Activated T-helper 17 cell treated with anti-CD3 and anti-CD28 coated beads, Interleukin-2, amount 50 U/mL, for 72 hours (primary cell): ENCODE results near the gene TXLNB. TPM values are rescaled to one million over a fixed set of nuclear protein-coding genes. Genes with fewer than 3 reads are reported as not detected.

Experiments used
- ATAC-seq: fragments of 150-1000 bp; cut with Tn5 transposase; replicated peaks from 2 replicates; pipeline ENCODE4 v1.10.0; 2021; ENCODE audit warnings: mild to moderate bottlenecking, moderate library complexity
- H3K27ac Mint-ChIP-seq: one replicate; pipeline ENCODE4 v1.8.0; 2022; ENCODE audit warnings: mixed read lengths
- H3K27me3 Mint-ChIP-seq: one replicate; pipeline ENCODE4 v1.8.0; 2022; ENCODE audit warnings: mixed read lengths
- H3K36me3 Mint-ChIP-seq: one replicate; pipeline ENCODE4 v1.8.0; 2022; ENCODE audit warnings: low read depth, mild to moderate bottlenecking, mixed read lengths
- H3K4me1 Mint-ChIP-seq: one replicate; pipeline ENCODE4 v1.8.0; 2022; ENCODE audit warnings: mixed read lengths
- H3K4me3 Mint-ChIP-seq: one replicate; pipeline ENCODE4 v1.8.0; 2022; ENCODE audit warnings: mild to moderate bottlenecking, mixed read lengths
- H3K9me3 Mint-ChIP-seq: one replicate; pipeline ENCODE4 v1.8.0; 2022; ENCODE audit warnings: mixed read lengths
- total RNA-seq, 2 donors: library from RNA; stranded (reverse); gene quantifications; one replicate each; pipeline ENCODE4 v1.2.3, GENCODE V29; 2022

The TXLNB gene
- total RNA-seq, 2 donors from 2014 or later, result 0.24 to 0.37 TPM

GRCh38 chr6:139324301-139324555 lies 32.4 kb upstream of the TXLNB start:
- Mint-ChIP-seq H3K27ac (peak overlapping the region; percentile 96), H3K9me3 (peaks cover 11% of the 10 kb centered on the region), H3K4me1 (peaks cover 28% of the 10 kb centered on the region), H3K36me3 (no peaks in the 10 kb centered on the region), H3K27me3 (no peaks in the 10 kb centered on the region), H3K4me3 (peak overlapping the region; percentile 77)
- no peak for ATAC-seq

DNA sequence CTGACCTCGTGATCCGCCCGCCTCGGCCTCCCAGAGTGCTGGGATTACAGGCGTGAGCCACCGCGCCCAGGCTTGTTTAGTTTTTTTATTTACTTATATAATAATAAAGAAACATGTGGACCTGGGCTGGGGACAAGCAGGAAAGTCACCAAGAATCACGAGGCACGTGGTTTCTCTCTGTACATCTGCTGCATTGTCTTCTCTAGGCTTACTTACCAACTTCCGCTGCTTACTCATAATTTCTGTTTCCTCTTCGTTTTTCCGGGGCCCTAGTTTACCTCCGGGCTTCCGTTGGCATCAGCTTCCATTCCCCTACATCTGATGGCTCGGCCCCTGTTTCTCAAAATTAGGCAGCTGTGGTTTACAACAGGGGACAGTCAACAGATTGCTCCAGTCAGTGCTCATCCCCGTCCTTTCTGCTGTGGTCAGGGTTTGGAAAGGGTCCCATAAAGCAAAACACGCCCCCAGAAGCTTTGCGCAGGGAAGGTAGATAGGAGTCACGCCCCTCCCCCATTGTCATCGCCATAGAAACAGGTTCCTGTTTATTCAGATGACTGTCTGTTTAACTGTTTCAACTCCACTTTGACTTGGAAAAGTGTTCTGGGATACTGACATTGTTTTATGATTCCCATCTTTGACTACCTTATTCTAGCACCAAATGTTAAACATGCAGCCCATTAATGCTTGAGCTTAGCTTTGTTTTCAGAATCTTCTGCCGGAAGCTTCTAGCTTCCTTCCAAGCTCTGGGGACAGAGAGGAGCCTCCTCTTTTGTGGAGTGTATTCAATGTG lies 31.9 kb upstream of the TXLNB start:
- H3K4me3 Mint-ChIP-seq, result peak overlapping the region; percentile 77
- ATAC-seq, result peak; percentile 90
- peaks cover 11% of the 10 kb centered on the region for H3K9me3 Mint-ChIP-seq
- peak overlapping the region; percentile 96 for H3K27ac Mint-ChIP-seq
- H3K27me3 Mint-ChIP-seq, result no peaks in the 10 kb centered on the region
- H3K36me3 Mint-ChIP-seq, result no peaks in the 10 kb centered on the region
- peaks cover 28% of the 10 kb centered on the region for H3K4me1 Mint-ChIP-seq

- Mint-ChIP-seq H3K4me1 (peaks cover 23% of the 10 kb centered on the region), H3K9me3 (peaks cover 7% of the 10 kb centered on the region), H3K27me3 (no peaks in the 10 kb centered on the region), H3K36me3 (no peaks in the 10 kb centered on the region), H3K4me3 (no peak overlapping the region), H3K27ac (no peak overlapping the region)
- no peak for ATAC-seq
Observed at GRCh38 chr6:139320081-139320480, 28.3 kb upstream of the TXLNB start.

GRCh38 chr6:139316622-139317317 lies 25.0 kb upstream of the TXLNB start:
- Mint-ChIP-seq H3K27ac (peak overlapping the region; percentile 62), H3K27me3 (no peaks in the 10 kb centered on the region), H3K4me3 (no peak overlapping the region), H3K4me1 (peaks cover 5% of the 10 kb centered on the region), H3K9me3 (no peaks in the 10 kb centered on the region), H3K36me3 (no peaks in the 10 kb centered on the region)
- no peak for ATAC-seq

DNA sequence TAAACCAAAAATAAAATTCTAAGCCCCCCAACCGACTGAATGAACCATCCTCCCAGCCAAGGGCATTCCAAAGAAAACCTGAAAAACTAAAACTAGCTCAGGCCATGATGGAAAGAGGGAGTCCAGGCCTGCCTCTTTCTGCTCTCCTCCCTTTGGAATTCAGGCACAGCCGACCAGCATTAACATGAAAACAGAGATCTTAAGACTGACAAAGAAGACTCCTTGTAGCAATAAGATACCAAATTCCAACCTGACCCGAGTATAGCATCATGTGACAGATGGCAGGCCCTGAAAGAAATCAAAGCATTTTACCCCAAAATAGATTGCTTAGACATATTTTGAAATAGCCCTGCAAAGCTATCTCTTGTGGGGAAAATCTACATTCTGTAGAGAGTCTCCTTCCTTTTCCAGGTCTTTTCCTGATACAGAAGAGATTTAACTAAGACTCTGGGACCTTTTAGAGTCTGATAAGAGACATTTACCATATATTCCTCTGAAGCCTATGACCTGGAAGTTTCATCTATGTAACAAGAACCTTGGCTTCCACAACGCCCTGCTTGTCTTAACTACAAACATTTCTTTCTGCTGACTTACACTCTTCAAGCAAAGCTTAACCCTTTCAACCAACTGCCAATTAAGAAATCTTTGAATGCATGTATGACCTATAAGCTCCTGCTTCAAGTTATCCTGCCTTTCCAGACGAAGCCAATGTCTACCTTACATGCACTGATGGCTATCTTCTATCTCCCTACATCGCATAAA lies 22.2 kb upstream of the TXLNB start:
- H3K27me3 Mint-ChIP-seq, result no peaks in the 10 kb centered on the region
- H3K4me1 Mint-ChIP-seq, result no peaks in the 10 kb centered on the region
- no peaks in the 10 kb centered on the region for H3K36me3 Mint-ChIP-seq
- no peak overlapping the region for H3K27ac Mint-ChIP-seq
- no peak for ATAC-seq
- H3K9me3 Mint-ChIP-seq, result no peaks in the 10 kb centered on the region
- no peak overlapping the region for H3K4me3 Mint-ChIP-seq

GRCh38 chr6:139313229-139313628 lies 21.4 kb upstream of the TXLNB start:
- peaks cover 7% of the 10 kb centered on the region for H3K4me1 Mint-ChIP-seq
- no peaks in the 10 kb centered on the region for H3K27me3 Mint-ChIP-seq
- H3K4me3 Mint-ChIP-seq, result no peak overlapping the region

GRCh38 chr6:139311831-139312230 lies 20.0 kb upstream of the TXLNB start:
- Mint-ChIP-seq H3K4me1 (peaks cover 11% of the 10 kb centered on the region), H3K36me3 (no peaks in the 10 kb centered on the region), H3K9me3 (no peaks in the 10 kb centered on the region), H3K4me3 (no peak overlapping the region), H3K27ac (no peak overlapping the region), H3K27me3 (no peaks in the 10 kb centered on the region)
- ATAC-seq, result no peak

More at GRCh38 chr6:139313229-139313628, 21.4 kb upstream of the TXLNB start:
- H3K36me3 Mint-ChIP-seq, result no peaks in the 10 kb centered on the region
- no peak for ATAC-seq
- no peak overlapping the region for H3K27ac Mint-ChIP-seq
- H3K9me3 Mint-ChIP-seq, result no peaks in the 10 kb centered on the region

DNA sequence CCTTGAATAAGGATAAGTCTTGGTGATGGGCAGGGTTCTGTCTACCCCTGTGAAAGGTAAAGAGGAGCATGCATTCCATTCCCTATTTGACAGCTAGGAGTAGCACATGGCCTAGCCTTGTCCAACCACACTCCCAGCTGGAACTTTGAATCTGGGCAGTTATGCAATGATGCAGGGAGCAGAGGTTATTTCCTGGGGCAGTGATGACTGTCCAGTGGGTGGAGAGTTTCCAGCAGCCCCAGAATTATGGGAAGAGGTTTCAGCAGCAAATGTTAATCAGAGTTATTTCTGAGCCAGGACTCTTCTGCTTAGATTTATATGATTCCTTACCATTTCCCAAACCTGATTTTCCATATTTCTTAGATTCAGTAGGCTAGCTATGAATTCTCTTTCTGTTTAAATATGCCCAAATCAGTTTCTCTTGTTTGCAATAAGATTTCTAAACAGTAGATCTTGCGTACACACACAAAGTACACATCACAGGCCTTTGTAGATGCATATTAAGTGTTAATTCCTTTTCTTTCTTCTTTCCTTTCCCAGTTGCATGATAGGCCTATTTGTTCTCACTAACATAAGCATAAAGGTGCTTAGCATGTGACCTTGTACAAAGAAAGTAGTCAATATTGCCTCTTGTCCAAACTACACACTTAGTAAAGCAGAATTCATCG lies 17.3 kb upstream of the TXLNB start:
- peak overlapping the region; percentile 15 for H3K27ac Mint-ChIP-seq
- H3K27me3 Mint-ChIP-seq, result no peaks in the 10 kb centered on the region
- no peaks in the 10 kb centered on the region for H3K9me3 Mint-ChIP-seq
- peak overlapping the region; percentile 40 for H3K4me3 Mint-ChIP-seq
- H3K4me1 Mint-ChIP-seq, result peaks cover 11% of the 10 kb centered on the region
- H3K36me3 Mint-ChIP-seq, result no peaks in the 10 kb centered on the region
- no peak for ATAC-seq

GRCh38 chr6:139308286-139308916 lies 16.6 kb upstream of the TXLNB start:
- Mint-ChIP-seq H3K9me3 (no peaks in the 10 kb centered on the region), H3K27ac (peak overlapping the region; percentile 15), H3K27me3 (no peaks in the 10 kb centered on the region), H3K4me1 (peaks cover 11% of the 10 kb centered on the region), H3K4me3 (peak overlapping the region; percentile 40), H3K36me3 (no peaks in the 10 kb centered on the region)
- peak; percentile 88 for ATAC-seq

DNA sequence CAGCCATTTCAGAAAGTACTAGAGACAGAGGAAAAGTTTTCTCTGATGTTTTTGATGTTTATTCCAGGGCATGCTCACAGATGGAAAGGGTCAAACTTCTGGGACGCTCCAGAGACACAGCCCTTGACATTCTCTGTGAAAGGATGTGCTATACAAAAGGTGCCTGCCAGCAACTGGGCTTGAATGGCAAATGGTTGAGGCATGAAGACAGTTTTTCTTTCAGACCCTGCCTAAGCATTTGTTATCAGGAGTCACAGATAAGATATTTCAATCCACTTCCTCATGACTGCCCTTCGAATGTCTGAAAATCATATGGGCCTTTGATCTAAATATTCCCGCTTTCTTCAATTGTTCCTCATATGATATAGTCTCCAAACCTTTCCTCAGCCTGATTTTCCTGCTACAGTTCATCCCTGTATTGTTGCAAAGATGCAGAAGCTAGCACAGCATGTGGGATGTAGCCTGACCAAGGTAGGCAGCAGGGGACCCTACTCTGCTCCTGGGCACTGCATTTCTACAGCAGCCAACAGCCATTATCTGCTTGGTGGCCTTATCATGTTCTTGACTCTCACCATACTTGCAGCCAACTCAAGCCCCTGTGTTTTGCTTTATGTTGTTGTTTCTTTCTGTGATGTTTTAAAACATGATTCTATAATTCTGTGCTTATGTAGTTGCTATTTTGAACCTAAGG lies 14.6 kb upstream of the TXLNB start:
- no peaks in the 10 kb centered on the region for H3K27me3 Mint-ChIP-seq
- H3K27ac Mint-ChIP-seq, result no peak overlapping the region
- H3K9me3 Mint-ChIP-seq, result no peaks in the 10 kb centered on the region
- no peak for ATAC-seq
- H3K4me3 Mint-ChIP-seq, result no peak overlapping the region
- peaks cover 11% of the 10 kb centered on the region for H3K4me1 Mint-ChIP-seq
- H3K36me3 Mint-ChIP-seq, result no peaks in the 10 kb centered on the region

- Mint-ChIP-seq H3K27ac (no peak overlapping the region), H3K36me3 (no peaks in the 10 kb centered on the region), H3K4me1 (peaks cover 9% of the 10 kb centered on the region), H3K4me3 (no peak overlapping the region), H3K9me3 (no peaks in the 10 kb centered on the region), H3K27me3 (no peaks in the 10 kb centered on the region)
- no peak for ATAC-seq
Observed at GRCh38 chr6:139303185-139303584, 11.4 kb upstream of the TXLNB start.

- H3K27me3 Mint-ChIP-seq, result no peaks in the 10 kb centered on the region
- ATAC-seq, result no peak
- H3K4me3 Mint-ChIP-seq, result no peak overlapping the region
- no peaks in the 10 kb centered on the region for H3K36me3 Mint-ChIP-seq
- H3K4me1 Mint-ChIP-seq, result peaks cover 20% of the 10 kb centered on the region
- no peak overlapping the region for H3K27ac Mint-ChIP-seq
- H3K9me3 Mint-ChIP-seq, result no peaks in the 10 kb centered on the region
Observed at GRCh38 chr6:139297921-139298320, 6.1 kb upstream of the TXLNB start.

DNA sequence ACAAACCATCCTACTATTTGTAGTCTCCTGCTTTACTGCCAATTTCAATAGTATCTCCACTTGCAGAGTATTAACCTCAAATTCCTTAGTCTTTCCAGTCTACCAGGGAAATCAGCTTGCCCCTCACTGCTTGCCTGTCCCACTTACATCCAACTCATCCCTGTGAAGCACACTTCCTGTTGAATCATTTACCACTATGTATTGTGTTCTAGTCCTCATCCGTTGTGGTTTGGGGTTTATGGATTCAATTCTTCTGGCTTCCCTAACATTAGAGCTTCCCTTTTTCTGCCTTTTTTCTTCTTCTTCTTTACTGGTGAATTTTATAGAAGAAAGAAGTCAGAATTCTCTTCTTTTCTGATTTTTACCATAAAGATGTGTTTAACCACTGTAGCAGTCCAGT lies 5.1 kb upstream of the TXLNB start:
- Mint-ChIP-seq H3K27me3 (no peaks in the 10 kb centered on the region), H3K9me3 (no peaks in the 10 kb centered on the region), H3K4me1 (peaks cover 29% of the 10 kb centered on the region), H3K27ac (peak overlapping the region; percentile 42), H3K36me3 (no peaks in the 10 kb centered on the region), H3K4me3 (no peak overlapping the region)
- ATAC-seq, result no peak

- Mint-ChIP-seq H3K36me3 (no peaks in the 10 kb centered on the region), H3K4me3 (no peak overlapping the region), H3K9me3 (no peaks in the 10 kb centered on the region), H3K27me3 (no peaks in the 10 kb centered on the region), H3K4me1 (peaks cover 35% of the 10 kb centered on the region), H3K27ac (peak overlapping the region; percentile 65)
- no peak for ATAC-seq
Observed at GRCh38 chr6:139295901-139296300, 4.1 kb upstream of the TXLNB start.
